Posterior vena cava (tissue), 2 donors: ENCODE results near the gene RAB36. TPM values are rescaled to one million over a fixed set of nuclear protein-coding genes. Genes with fewer than 3 reads are reported as not detected.
A peak's percentile ranks its signal among the peaks of the same experiment; 100 is the strongest.

Experiments used
- DNase-seq: peaks from one replicate; pipeline ENCODE4 v3.0.0-alpha.2; 2020; ENCODE audit warnings: low spot score
- intact Hi-C, 2 donors: fragments of 100-400 bp; cut with DNase I; formaldehyde crosslinking; loops; one replicate each; pipeline versions ENCODE4 v1.14.1 to v1.14.2; 2022 to 2023
- total RNA-seq, 2 donors: library from RNA; stranded (reverse); fragmentation: NEBNext Ultra II Directional; extraction: Animal tissue kit (Norgen Biotek cat#: 25700); gene quantifications; one replicate each; pipeline ENCODE4 v1.2.1, GENCODE V29; 2021
- donor health status: DM: yes; HTN: yes; CAD: no.
- donor health status: DM: yes; HTN: yes; CAD: no.

Gene RAB36
- total RNA-seq, 2 donors from 2014 or later, result 4.2 to 5.1 TPM

- intact Hi-C loops, result no loop called here
- DNase-seq, result no peak
These were observed 26.4 kb upstream of the RAB36 start for GRCh38 chr22:23118647-23119493.

DNA sequence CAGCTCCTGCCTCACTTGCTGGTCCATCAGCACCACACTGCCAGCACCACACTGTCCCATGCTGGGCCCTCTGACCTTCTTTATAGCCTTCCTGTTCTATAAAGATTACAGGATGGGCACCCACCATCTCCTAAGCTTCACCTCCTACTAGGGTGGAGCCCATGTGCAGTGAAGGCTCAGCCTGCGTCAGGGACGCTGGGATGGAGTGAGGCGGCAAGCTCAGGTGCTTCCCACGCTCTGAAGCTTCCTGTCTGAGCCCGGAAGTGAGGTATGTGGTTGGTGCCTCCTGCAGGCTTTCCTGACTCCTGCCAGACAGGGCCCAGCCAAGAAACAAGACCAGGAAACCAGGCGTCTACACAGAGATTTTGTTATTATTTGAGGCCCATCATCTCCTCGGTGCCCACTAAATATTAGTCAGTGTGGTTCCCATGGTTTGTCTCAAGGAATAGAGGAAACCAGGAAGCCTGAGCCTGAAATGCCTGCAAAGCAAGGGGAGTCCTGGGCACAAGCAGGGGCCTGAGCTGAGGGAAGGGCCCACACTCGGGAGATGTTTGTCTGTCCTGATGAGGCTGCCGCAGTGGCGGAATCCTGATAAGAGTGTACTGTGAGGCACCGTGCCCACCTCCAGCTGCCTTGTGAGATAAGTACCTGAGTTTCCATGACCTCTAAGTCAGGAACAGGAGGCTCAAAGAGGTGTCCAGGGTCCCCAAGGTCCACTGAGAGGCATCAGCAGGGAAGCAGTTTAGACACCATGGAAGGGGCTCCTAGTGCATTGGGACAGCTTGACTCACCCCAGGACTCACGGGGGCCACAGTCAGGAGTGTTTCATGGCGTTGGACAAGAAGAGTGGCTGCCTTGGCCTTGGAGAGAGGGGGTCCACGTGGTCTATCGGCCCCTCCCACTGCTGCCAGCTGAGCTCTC, 25.5 kb upstream of the RAB36 start:
- no peak for DNase-seq
- intact Hi-C loops, result no loop called here

GRCh38 chr22:23120415-23120899, 24.8 kb upstream of the RAB36 start:
- intact Hi-C loops, result no loop called here

GRCh38 chr22:23121000-23121421, 24.3 kb upstream of the RAB36 start:
- intact Hi-C loops, result no loop called here

More at GRCh38 chr22:23120415-23120899, 24.8 kb upstream of the RAB36 start:
- DNase-seq, result no peak

DNA sequence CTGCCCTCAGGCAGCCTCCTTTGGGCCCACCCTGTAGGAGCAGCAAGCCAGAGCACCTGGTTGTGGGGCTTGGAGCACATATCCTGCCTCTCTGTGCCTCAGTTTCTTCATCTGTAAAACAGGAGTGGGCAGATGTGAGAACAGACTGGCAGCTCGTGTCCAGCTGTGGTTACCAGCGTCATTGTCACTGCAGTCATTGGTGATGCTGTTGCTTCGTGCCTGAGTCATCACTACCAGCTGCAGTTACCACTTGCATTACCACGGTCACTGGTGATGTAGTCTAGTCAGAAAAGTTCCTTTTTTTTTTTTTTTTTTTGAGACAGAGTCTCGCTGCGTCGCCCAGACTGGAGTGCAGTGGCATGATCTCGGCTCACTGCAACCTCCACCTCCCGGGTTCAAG, 23.9 kb upstream of the RAB36 start:
- no peak for DNase-seq
- intact Hi-C loops, result no loop called here

More at GRCh38 chr22:23121000-23121421, 24.3 kb upstream of the RAB36 start:
- no peak for DNase-seq

DNA sequence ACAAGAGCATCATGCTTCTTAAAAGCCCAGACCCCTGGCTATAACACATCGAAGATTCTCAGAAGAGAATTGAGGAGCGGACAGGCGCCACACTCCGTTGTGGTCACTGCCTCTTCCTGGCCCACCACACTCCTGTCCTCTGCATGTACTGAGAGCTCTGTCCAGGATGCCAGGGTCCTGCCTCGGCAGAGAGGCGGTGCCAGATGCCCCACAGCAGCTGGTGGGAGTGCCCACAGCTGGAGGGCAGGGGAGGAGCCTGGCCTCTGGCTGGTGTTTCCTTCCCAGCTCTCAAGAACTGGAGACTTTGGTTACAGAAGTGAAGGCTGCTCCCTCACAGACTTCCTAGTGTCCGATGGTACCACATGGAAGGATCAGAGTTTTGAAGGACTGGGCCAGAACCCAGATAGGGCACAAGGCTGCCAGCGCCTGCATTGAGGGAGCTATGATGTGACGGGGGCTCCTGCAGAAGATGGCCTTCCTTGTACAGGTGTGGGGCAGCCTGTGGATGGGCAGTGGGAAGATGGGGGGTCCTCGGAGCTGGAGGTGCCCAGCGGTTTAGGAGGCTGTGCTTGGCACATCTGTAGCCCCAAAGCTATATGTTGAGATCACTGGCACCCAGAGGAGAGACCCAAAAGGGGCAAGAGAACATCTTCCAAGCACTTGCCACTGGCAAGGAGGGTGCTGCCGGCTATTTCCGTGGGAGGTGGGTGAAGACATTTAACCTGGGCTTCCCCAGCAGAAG, 22.9 kb upstream of the RAB36 start:
- intact Hi-C loops, result no loop called here
- DNase-seq, result no peak

DNA sequence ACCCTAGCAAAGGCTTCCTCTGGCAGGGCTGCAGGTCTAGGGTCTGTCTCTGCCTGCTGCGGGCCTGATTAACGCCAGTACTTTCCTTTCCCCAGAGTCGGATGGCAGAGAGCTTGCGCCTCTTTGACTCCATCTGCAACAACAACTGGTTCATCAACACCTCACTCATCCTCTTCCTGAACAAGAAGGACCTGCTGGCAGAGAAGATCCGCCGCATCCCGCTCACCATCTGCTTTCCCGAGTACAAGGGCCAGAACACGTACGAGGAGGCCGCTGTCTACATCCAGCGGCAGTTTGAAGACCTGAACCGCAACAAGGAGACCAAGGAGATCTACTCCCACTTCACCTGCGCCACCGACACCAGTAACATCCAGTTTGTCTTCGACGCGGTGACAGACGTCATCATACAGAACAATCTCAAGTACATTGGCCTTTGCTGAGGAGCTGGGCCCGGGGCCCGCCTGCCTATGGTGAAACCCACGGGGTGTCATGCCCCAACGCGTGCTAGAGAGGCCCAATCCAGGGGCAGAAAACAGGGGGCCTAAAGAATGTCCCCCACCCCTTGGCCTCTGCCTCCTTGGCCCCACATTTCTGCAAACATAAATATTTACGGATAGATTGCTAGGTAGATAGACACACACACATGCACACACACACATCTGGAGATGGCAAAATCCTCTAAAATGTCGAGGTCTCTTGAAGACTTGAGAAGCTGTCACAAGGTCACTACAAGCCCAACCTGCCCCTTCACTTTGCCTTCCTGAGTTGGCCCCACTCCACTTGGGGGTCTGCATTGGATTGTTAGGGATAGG, 22.1 kb upstream of the RAB36 start:
- intact Hi-C loops, result no loop called here
- no peak for DNase-seq

- intact Hi-C loops, result no loop called here
- no peak for DNase-seq
These were observed 21.4 kb upstream of the RAB36 start for GRCh38 chr22:23123804-23124254.

DNA sequence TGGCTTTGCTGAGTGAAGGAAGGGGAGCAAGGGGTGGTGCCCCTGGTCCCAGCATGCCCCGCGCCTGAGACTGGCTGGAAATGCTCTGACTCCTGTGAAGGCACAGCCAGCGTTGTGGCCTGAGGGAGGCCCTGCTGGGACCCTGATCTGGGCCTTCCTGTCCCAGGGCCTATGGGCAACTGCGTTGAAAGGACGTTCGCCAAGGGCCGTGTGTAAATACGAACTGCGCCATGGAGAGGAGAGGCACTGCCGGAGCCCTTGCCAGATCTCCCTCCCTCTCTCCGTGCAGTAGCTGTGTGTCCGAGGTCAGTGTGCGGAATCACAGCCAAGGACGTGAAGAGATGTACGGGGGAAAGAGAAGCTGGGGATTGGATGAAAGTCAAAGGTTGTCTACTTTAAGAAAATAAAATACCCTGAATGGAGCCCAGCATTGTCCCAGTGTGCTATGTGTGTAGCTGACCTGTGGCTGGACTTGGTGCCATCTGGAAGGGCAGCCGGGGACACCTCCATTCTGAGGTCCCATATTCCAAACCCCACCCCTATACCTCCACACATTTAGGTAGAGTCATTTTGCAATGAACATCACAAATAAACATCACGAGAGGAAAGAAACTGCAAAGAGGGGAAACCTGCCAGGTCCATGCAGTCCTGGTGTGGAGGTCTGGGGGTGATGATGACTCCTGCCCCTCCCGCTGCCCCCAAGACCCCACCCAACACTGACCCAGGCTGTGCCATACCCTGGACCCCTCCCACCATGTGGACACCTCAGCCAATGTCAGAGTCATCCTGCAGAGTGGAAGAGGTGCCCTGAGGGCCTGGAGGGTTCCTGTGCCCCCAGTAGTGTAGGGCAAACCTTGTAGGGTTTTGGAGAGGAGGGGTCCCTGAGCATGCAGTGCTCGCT, 20.4 kb upstream of the RAB36 start:
- intact Hi-C loops, result loop anchor here in 1 of 2 donors (5.0 kb wide), 1 partner anchor 168 kb away; no protein-coding TSS in a partner anchor
- DNase-seq, result no peak

DNA sequence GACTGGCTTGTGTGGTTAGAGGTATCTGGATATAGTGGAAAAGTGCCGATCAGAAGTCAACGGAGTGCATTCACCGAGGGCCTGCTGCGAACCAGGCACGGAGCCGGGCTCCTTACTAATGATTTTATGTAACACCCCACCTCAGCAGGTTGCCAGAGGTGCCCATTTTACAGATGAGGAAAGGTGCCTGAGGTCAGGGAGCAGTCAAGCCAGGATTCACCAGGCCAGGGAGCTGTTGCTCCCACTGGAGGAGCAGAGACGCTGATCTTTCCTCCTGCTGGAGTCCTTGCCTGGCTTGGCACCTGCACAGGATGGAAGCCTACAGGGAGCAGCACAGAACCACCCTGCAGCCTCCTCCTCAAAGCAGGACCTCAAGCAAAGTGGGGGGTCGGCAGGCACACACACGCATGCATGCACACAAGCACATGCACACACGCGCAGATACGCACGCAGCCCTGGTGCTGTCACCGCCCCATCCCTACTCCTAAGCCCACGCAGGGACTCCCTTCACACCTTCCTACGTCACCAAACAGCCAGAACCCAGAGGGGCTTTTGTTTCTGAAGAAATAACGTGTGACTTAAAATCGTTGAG, 19.7 kb upstream of the RAB36 start:
- intact Hi-C loops, result loop anchor here in 1 of 2 donors (5.0 kb wide), 1 partner anchor 168 kb away; no protein-coding TSS in a partner anchor
- DNase-seq, result no peak

- intact Hi-C loops, result loop anchor here in 1 of 2 donors (5.0 kb wide), 1 partner anchor 169 kb away; no protein-coding TSS in a partner anchor
These were observed 18.9 kb upstream of the RAB36 start for GRCh38 chr22:23126165-23127054.

DNA sequence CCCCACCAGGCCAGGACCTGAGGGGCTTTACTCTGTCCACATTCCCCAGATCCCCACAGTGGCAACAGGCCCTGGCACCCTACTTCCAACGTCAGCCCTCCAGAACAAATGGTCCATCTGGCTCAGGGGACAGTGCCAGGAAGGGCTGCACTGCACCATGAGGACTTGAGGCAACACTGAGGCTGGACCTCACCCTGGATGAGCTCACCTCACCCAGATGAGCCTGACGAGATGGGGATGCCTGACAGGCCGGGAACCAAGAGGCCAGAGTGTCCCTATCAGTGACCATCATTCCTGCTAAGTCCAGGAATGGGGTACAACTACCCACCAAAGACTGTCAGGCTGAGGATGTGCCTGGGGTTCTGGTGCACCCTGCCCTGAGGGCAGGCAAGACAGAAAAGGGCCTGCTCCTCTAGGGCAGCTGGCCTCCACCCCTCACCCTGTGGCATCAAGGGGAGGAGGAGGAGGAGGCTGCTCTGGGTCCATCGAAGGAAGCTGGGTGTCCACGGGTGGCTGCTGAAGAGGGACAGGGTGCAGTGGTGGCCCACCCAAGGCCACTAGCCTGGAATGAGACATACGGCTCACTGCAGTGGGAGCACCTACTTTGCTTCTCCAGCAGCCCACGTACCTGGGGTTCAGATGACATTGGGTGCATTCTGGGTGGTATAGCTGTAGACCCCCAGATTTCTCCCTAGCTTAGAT, 18.1 kb upstream of the RAB36 start:
- intact Hi-C loops, result loop anchor here in 1 of 2 donors (5.0 kb wide), 1 partner anchor 170 kb away; no protein-coding TSS in a partner anchor
- DNase-seq, result no peak

More at GRCh38 chr22:23126165-23127054, 18.9 kb upstream of the RAB36 start:
- DNase-seq, result no peak

DNA sequence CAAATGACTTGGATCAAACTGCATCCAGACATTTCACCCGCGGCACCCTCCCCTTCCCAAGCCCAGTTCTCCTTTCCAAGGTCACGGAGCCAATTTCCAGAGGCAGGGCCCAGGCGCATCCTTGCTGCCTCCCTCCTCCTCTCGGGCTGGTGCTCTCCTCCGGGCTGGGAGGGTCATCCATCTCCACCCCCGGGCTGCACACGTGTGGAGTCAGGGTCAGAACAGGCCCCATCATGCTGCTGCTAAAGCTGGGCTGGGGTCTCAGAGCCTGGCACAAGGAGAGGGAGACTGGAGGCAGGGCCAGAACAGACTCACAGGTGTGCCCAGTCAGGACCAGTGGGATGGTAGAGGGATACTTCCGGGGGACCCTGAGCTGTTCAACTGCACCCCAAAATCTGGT, 17.5 kb upstream of the RAB36 start:
- intact Hi-C loops, result loop anchor here (2.0 to 5.0 kb wide), 2 partner anchors 169 to 170 kb away; no protein-coding TSS in a partner anchor

GRCh38 chr22:23128269-23129108, 16.8 kb upstream of the RAB36 start:
- DNase-seq, result peak; percentile 88
- intact Hi-C loops, result loop anchor here (2.0 to 5.0 kb wide), 2 partner anchors 170 to 171 kb away; no protein-coding TSS in a partner anchor

More for the DNA sequence above, 17.5 kb upstream of the RAB36 start:
- DNase-seq, result no peak
